Ramos (cell line): ENCODE data around the gene SEC16B.

Experiments
- in situ Hi-C: fragments of 300-500 bp; cut with MboI; formaldehyde crosslinking; loops from one replicate; pipeline ENCODE4 v1.14.3; 2022; ENCODE audit warnings: low sequenced_read_pairs; ENCODE audit not compliant: unreplicated experiment

The SEC16B gene

GRCh38 chr1:177978530-177978929 lies 8.7 kb upstream of the SEC16B start:
- in situ Hi-C loops, result no loop called here

- in situ Hi-C loops, result no loop called here
Measured at GRCh38 chr1:177977141-177977540, 7.3 kb upstream of the SEC16B start.

- in situ Hi-C loops, result no loop called here
Measured at GRCh38 chr1:177976596-177976995, 6.7 kb upstream of the SEC16B start.

- in situ Hi-C loops, result no loop called here
Measured at GRCh38 chr1:177975588-177976495, 6.0 kb upstream of the SEC16B start.

DNA sequence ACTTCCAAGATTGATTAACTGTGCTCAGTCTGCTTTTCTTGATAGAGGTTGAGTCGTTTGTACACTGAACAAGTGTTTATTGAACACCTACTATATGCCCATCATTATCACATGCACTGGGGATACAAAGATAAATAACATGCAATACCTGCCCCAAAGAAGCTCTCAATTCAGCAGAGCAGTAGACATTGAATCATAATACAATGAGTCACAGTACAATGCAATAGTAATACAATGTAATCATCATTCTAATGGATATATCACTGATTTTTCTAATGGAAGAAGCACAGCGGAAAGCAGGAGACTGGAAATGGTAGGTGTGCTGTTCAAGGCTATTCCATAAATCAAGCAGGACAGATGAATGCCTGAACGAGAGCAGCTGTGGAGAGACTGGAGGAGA lies 3.7 kb upstream of the SEC16B start:
- in situ Hi-C loops, result no loop called here

DNA sequence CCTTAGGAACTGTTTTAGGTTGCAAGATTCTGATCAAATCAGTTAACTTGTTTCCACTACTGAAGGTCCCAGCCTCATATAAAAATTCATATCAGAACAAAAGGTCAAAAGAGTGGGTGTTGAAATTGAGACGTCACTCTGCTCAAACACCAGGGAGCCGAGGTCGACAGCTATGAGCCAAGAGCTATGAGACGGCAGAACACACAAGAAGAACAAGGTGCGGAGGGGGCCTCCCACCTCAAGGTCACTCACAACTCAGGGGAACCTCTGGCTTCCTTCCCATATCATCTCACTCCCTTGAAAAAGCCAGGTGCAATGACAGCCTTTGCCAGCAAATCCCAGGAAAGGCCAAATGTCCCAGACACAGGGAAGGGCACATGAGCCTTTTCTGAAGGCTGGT lies 749 bp downstream of the SEC16B start:
- in situ Hi-C loops, result no loop called here

- in situ Hi-C loops, result no loop called here
Measured at GRCh38 chr1:177966199-177966598, 3.7 kb downstream of the SEC16B start.

DNA sequence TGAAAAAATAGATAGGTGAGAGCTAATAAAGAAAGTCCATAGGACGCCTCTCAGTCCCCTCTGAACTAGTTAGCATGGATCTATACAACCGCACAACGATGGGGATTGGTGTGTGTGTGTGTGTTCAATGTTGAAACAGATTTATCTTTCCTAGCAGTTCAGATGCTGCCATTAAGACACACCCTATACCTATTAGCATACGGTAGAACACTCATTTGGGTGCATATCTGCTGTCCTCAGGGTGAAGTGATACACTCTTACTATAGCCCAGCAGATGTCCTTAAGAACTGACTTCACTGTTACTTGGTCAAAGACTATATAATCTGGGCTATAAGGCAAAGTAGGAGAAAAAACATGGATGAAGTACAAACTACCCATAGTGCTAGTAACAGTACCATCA lies 4.6 kb downstream of the SEC16B start:
- in situ Hi-C loops, result no loop called here

DNA sequence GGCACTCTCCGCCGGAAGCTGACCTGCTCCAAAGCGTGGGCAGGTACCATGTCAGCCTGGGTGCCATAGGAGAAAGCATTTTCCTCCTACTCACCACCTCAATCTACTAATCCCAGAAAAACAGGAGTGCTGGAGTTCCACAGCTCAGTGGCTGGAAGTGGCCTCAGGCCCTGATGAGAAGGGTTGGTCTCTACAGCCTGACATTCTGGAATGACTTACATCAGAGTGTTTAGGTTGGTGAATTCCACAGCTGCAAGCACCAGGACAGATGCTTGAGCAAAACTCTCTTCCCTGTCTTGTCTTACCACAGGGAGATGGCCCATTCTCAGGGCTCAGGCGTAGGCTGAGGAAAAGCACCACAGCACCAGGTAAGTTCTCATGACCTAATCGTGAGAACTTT lies 5.5 kb downstream of the SEC16B start:
- in situ Hi-C loops, result no loop called here

DNA sequence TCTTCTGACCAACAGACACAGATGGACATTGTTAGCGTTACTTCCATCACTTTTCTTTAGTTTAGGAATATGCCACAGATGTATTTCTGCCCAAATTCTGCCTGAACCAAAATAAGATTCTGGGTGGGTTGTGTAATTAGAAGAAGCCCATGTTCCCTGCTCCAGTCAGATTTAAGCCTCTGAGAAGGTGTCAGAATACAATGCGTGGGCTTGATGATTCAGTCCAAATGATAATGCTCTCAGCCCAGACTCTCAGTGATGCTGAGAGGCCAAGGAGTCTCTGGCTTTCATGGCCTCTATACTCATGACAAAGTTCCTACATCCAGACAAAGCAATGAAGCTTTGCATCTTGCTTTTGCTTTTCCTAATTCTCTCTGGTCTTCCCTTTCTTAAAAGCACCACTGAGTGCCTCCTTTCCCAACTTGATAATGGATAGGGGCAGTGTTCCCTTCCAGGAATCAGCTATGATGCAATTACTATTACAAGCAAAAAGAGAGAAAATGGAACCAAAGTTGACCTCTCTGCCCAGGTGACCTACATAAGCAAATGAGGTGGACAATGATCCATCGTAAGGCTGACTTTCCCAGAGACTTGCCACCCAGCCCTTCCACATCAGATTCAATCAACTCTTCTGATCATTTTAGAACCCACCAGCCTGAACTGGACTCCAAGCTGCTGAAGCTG lies 8.8 kb downstream of the SEC16B start:
- in situ Hi-C loops, result no loop called here

- in situ Hi-C loops, result no loop called here
Measured at GRCh38 chr1:177959811-177960515, 9.9 kb downstream of the SEC16B start.

GRCh38 chr1:177958092-177958491 lies 11.8 kb downstream of the SEC16B start:
- in situ Hi-C loops, result no loop called here

DNA sequence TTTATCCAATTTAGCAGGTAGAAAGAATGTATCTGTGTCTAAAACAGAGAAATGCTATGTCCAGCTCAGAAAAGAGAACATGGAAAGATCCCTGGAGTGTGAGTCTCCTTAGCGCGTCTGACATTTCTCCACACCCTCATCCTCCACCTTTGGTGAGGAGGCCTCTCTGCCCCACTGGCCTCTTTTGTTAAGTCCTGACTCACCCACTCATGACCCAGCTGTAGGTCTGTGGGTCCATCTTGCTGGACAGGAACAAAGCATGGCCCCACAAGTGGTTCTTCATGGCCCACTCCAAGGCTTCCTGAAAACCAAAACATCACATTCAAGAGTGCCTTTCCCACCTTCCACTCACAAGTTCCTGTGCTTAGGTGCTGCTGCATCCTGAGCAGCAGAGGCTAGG lies 15.8 kb downstream of the SEC16B start:
- in situ Hi-C loops, result no loop called here

DNA sequence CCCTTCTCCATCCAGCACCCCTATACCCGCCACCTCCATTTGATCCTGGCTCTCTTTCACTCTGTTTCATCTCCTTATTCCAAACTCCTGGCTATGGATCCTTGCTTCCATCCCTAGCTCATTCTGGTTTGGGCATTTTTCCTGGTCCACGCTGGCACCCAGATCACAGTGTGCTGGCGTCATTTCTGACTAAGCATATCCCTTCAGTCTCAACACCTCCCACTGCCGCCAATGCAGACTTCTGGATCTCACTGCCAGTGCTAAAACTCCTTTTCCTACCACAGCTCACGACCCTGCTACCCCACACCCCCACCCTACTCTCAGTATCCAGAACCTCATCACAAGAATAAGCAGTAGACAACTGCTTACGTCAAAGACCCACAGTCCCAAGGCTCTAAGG lies 16.3 kb downstream of the SEC16B start:
- in situ Hi-C loops, result no loop called here

- in situ Hi-C loops, result no loop called here
Measured at GRCh38 chr1:177952691-177953090, 17.2 kb downstream of the SEC16B start.

GRCh38 chr1:177952249-177952648 lies 17.6 kb downstream of the SEC16B start:
- in situ Hi-C loops, result no loop called here

- in situ Hi-C loops, result no loop called here
Measured at GRCh38 chr1:177950506-177950905, 19.4 kb downstream of the SEC16B start.

- in situ Hi-C loops, result loop anchor here (10.0 kb wide), 1 partner anchor 1054 kb away; no protein-coding TSS in a partner anchor
Measured at GRCh38 chr1:177948336-177948972, 21.4 kb downstream of the SEC16B start.

DNA sequence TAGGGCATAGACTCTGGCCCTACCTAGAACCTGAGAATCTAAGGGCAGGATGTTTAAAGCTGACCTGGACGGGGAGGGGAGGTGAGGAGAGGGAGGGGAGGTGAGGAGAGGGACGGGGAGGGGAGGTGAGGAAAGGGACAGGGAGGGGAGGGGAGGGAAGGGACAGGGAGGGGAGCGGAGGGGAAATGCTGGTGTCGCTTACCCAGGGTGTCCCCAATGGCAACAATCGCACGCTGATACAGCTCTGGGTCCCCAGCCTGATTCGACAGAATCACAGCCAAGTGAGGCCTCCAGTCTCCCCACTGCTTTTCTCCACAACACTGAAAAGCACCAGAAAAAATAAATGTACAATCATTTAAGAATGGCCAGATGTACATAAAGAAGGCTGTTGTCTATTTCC lies 22.2 kb downstream of the SEC16B start:
- in situ Hi-C loops, result loop anchor here (10.0 kb wide), 1 partner anchor 1053 kb away; no protein-coding TSS in a partner anchor

- in situ Hi-C loops, result loop anchor here (10.0 kb wide), 1 partner anchor 1051 kb away; no protein-coding TSS in a partner anchor
Measured at GRCh38 chr1:177945943-177946650, 23.8 kb downstream of the SEC16B start.
